Loucy (cell line): ENCODE results near the gene CASQ1.

Experiments used
- EZH2phosphoT487 ChIP-seq: fragments of 200-600 bp; IDR thresholded peaks from 2 replicates; pipeline ENCODE4 v1.6.1; 2018; ENCODE audit warnings: antibody characterized with exemption, mild to moderate bottlenecking, moderate library complexity, borderline replicate concordance
- TF ChIP-seq, protein P1 (sequence below): fragments of 200-600 bp; sonication (generic); conservative IDR thresholded peaks from 2 replicates; pipeline ENCODE4 v1.5.1; 2014; ENCODE audit warnings: mild to moderate bottlenecking, antibody characterized with exemption, low read length

DNA sequence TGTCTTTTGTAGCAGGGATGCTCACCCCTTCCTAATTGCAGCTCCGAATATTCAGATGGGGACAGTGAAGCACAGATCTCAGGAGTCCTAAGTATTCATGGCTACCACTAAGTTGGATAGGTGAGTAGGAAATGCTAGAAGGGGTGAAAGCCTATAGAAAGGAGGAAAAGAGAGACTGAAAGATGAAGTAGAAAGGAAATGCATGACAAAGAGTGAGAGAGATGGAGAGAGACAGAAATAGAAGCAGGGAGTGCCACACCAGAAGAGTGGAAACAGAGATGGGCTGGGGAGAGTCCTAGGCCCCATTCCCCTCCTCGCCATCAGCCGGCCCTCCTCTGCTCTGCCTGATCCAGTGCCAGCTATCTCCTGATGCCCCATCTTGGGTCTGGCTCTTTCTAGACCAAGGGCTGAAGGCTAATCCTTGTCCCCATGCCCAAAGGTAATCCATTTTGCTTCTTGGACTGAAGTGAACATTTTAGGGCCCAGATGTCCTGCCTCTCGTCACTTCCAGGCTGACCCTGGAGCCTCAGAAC is 16.8 kb downstream of the CASQ1 start:
- TF ChIP-seq, protein P1, sequence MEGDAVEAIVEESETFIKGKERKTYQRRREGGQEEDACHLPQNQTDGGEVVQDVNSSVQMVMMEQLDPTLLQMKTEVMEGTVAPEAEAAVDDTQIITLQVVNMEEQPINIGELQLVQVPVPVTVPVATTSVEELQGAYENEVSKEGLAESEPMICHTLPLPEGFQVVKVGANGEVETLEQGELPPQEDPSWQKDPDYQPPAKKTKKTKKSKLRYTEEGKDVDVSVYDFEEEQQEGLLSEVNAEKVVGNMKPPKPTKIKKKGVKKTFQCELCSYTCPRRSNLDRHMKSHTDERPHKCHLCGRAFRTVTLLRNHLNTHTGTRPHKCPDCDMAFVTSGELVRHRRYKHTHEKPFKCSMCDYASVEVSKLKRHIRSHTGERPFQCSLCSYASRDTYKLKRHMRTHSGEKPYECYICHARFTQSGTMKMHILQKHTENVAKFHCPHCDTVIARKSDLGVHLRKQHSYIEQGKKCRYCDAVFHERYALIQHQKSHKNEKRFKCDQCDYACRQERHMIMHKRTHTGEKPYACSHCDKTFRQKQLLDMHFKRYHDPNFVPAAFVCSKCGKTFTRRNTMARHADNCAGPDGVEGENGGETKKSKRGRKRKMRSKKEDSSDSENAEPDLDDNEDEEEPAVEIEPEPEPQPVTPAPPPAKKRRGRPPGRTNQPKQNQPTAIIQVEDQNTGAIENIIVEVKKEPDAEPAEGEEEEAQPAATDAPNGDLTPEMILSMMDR = no peak
- TF ChIP-seq EZH2phosphoT487 = no peak
